Activated T-helper 1 cell treated with anti-CD3 and anti-CD28 coated beads, Interleukin-12 subunit alpha, Interleukin-12 subunit beta, Interleukin-2, Interleukin-4 antibody, amounts not matched to agents 30 ng/mL and 10 ng/mL and 1 ng/mL, durations not matched to agents 14 hours and 24 hours and 36 hours (primary cell): ENCODE measurements around the gene POLRMT. TPM values are rescaled to one million over a fixed set of nuclear protein-coding genes. Genes with fewer than 3 reads are reported as not detected.

ENCODE experiments used
- DNase-seq: peaks from one replicate; pipeline ENCODE4 v3.0.0; 2021; ENCODE audit warnings: low spot score
- H3K27ac Mint-ChIP-seq: one replicate; pipeline ENCODE4 v1.8.0; 2021; ENCODE audit warnings: mild to moderate bottlenecking, mixed read lengths
- H3K27me3 Mint-ChIP-seq: one replicate; pipeline ENCODE4 v1.8.0; 2022; ENCODE audit warnings: mild to moderate bottlenecking, moderate library complexity, mixed read lengths; ENCODE audit not compliant: insufficient read depth
- H3K36me3 Mint-ChIP-seq: one replicate; pipeline ENCODE4 v1.8.0; 2021; ENCODE audit warnings: low read depth, mixed read lengths
- H3K4me1 Mint-ChIP-seq: one replicate; pipeline ENCODE4 v1.8.0; 2021; ENCODE audit warnings: low read depth, mixed read lengths
- H3K4me3 Mint-ChIP-seq: one replicate; pipeline ENCODE4 v1.8.0; 2021; ENCODE audit warnings: mild to moderate bottlenecking, moderate library complexity, mixed read lengths
- H3K9me3 Mint-ChIP-seq: one replicate; pipeline ENCODE4 v1.8.0; 2021; ENCODE audit warnings: mixed read lengths
- intact Hi-C: fragments of 100-400 bp; cut with micrococcal nuclease; formaldehyde crosslinking; loops from one replicate; pipeline ENCODE4 v1.15.1; 2024
- total RNA-seq: library from RNA; stranded (reverse); gene quantifications from 2 replicates; pipeline ENCODE4 v1.2.3, GENCODE V29; 2022

The POLRMT gene
- 103 and 104 TPM in 2 replicates for total RNA-seq

- Mint-ChIP-seq H3K27ac (peak within 1 kb of the TSS; percentile 95), H3K9me3 (no peaks in the 10 kb centered on the region), H3K36me3 (peaks cover 15% of the 10 kb centered on the region), H3K27me3 (no peaks in the 10 kb centered on the region), H3K4me1 (peaks cover 6% of the 10 kb centered on the region), H3K4me3 (peak within 1 kb of the TSS; percentile 96)
- DNase-seq: peak; percentile 96
- intact Hi-C loops: loop anchor here (1.0 to 5.0 kb wide), 7 partner anchors 22 to 164 kb away; partner anchors contain the start of genes BSG, HCN2, PTBP1 and TPGS1
These were observed at the start of gene POLRMT for GRCh38 chr19:633068-633785. Gene POLRMT, minus strand, starts transcription at chr19:633537. Its CDS starts 25 bp downstream, at chr19:633512.

DNA sequence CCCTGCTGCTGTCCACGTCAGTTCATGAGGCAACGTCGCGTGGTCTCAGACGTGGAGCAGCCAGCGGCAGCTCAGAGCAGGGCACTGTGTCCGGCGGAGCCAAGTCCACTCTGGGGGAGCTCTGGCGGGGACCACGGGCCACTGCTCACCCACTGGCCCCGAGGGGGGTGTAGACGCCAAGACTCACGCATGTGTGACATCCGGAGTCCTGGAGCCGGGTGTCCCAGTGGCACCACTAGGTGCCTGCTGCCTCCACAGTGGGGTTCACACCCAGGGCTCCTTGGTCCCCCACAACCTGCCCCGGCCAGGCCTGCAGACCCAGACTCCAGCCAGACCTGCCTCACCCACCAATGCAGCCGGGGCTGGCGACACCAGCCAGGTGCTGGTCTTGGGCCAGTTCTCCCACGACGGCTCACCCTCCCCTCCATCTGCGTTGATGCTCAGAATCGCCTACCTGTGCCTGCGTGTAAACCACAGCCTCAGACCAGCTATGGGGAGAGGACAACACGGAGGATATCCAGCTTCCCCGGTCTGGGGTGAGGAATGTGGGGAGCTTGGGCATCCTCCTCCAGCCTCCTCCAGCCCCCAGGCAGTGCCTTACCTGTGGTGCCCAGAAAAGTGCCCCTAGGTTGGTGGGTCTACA, 49.5 kb upstream of the POLRMT start:
- Mint-ChIP-seq H3K36me3 (no peaks in the 10 kb centered on the region), H3K27ac (no peak overlapping the region), H3K27me3 (no peaks in the 10 kb centered on the region), H3K4me1 (no peaks in the 10 kb centered on the region), H3K9me3 (no peaks in the 10 kb centered on the region), H3K4me3 (no peak overlapping the region)
- intact Hi-C loops: loop anchor here (5.0 to 10.0 kb wide), 2 partner anchors 50 to 562 kb away; partner anchors contain the start of genes ATP5F1D and MIDN
- no peak for DNase-seq

DNA sequence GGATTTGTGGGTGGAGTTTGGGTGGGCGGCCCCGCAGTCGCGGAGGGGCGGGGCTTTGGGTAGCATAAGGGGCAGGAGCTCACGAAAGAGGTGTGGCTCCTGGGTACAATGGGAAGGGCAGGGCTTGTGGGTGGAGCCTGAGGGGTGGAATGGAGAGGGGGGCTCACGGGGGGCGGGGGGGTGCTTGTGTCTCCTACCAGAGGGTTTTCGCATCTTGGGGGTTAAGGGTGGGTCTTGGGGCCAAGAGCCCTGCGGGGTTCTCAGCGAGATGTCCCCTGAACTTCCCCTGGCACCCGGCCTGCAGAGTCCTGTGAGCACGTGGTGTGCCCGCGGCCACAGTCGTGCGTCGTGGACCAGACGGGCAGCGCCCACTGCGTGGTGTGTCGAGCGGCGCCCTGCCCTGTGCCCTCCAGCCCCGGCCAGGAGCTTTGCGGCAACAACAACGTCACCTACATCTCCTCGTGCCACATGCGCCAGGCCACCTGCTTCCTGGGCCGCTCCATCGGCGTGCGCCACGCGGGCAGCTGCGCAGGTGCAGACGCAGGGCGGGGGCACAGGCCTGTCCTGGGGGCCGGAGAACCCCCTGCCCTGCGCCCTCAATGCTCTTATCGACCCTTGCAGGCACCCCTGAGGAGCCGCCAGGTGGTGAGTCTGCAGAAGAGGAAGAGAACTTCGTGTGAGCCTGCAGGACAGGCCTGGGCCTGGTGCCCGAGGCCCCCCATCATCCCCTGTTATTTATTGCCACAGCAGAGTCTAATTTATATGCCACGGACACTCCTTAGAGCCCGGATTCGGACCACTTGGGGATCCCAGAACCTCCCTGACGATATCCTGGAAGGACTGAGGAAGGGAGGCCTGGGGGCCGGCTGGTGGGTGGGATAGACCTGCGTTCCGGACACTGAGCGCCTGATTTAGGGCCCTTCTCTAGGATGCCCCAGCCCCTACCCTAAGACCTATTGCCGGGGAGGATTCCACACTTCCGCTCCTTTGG, 48.0 kb upstream of the POLRMT start:
- no peaks in the 10 kb centered on the region for H3K36me3 Mint-ChIP-seq
- peak overlapping the region; percentile 99 for H3K27ac Mint-ChIP-seq
- DNase-seq: no peak
- intact Hi-C loops: loop anchor here (2.0 to 10.0 kb wide), 3 partner anchors 51 to 563 kb away; partner anchors contain the start of genes ATP5F1D and MIDN
- peaks cover 3% of the 10 kb centered on the region for H3K27me3 Mint-ChIP-seq
- H3K9me3 Mint-ChIP-seq: no peaks in the 10 kb centered on the region
- no peaks in the 10 kb centered on the region for H3K4me1 Mint-ChIP-seq
- peak overlapping the region; percentile 86 for H3K4me3 Mint-ChIP-seq

DNA sequence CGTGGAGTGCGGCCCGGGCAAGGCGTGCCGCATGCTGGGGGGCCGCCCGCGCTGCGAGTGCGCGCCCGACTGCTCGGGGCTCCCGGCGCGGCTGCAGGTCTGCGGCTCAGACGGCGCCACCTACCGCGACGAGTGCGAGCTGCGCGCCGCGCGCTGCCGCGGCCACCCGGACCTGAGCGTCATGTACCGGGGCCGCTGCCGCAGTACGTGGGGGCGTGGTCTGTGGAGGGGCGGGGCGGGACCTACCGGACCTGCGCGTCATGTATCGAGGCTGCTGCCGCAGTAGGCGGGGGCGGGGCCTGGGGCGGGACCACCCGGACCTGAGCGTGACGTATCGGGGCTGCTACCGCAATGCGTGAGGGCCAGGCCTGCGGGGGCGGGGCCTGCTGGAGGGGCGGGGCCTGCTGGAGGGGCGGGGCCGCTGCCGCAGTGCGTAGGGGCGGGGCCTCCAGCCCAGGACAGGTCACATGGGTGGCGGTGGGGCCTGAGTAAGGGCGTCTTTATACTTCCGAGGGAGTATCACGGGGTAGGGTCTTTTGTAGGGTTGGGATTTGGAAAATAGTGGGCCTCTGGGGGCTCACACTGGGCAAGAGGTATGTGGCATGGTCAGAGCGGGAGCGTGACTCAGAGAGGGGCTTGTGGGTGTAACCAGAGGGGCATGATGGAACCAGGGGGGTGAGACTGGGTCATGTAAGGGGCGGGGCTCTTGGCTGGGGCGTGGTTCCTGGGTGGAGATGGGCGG, 47.1 kb upstream of the POLRMT start:
- no peaks in the 10 kb centered on the region for H3K9me3 Mint-ChIP-seq
- no peaks in the 10 kb centered on the region for H3K4me1 Mint-ChIP-seq
- peak overlapping the region; percentile 99 for H3K27ac Mint-ChIP-seq
- peak overlapping the region; percentile 86 for H3K4me3 Mint-ChIP-seq
- peaks cover 5% of the 10 kb centered on the region for H3K27me3 Mint-ChIP-seq
- no peaks in the 10 kb centered on the region for H3K36me3 Mint-ChIP-seq
- intact Hi-C loops: loop anchor here (1.0 to 10.0 kb wide), 10 partner anchors 17 to 564 kb away; partner anchors contain the start of genes ATP5F1D, CDC34, MIDN and POLRMT
- DNase-seq: peak; percentile 95

- Mint-ChIP-seq H3K27ac (peak overlapping the region; percentile 52), H3K4me3 (peak overlapping the region; percentile 79), H3K4me1 (no peaks in the 10 kb centered on the region), H3K36me3 (no peaks in the 10 kb centered on the region), H3K27me3 (peaks cover 12% of the 10 kb centered on the region), H3K9me3 (no peaks in the 10 kb centered on the region)
- intact Hi-C loops: loop anchor here (1.0 to 10.0 kb wide), 10 partner anchors 16 to 565 kb away; partner anchors contain the start of genes ATP5F1D, CDC34, MIDN and POLRMT
- DNase-seq: no peak
These were observed 46.3 kb upstream of the POLRMT start for GRCh38 chr19:679418-680286.

GRCh38 chr19:678791-679388, 45.6 kb upstream of the POLRMT start:
- intact Hi-C loops: no loop called here
- Mint-ChIP-seq H3K4me3 (peak overlapping the region; percentile 79), H3K27ac (no peak overlapping the region), H3K27me3 (peaks cover 12% of the 10 kb centered on the region), H3K9me3 (no peaks in the 10 kb centered on the region), H3K4me1 (no peaks in the 10 kb centered on the region), H3K36me3 (no peaks in the 10 kb centered on the region)
- DNase-seq: no peak

DNA sequence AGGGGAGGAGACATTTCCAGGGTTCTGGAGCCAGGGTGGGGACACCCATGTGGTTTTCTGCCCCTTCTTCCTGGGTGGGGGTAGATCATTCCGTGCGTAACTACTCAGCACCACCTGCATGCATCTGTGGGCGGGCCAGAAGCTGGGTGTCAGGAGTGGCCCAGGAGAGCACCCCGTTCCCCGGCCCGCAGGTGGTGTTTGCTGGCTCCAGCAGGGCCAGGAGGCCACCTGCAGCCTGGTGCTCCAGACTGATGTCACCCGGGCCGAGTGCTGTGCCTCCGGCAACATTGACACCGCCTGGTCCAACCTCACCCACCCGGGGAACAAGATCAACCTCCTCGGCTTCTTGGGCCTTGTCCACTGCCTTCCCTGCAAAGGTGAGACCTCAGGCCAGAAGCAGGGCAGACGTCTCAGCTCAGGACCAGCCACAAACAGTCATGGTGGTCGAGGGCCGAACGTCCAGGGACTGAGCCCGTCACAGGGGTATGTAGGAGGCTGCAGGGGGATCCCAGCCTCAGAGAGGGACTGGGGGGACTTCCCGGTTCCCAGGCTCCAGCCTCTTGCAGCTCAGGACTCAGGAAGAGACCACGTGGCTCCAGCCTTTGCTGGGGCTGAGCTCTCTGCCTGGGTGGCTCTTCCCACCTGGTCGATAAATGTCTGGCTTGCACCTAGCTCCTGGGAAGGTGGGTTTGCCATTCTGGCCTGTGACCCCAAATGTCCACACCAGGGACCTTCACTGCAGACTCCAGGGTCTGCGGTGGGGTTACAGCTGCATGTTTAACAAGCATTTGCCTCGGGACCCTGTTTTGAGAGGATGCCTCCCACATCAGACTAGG, 44.5 kb upstream of the POLRMT start:
- Mint-ChIP-seq H3K9me3 (no peaks in the 10 kb centered on the region), H3K4me1 (no peaks in the 10 kb centered on the region), H3K36me3 (no peaks in the 10 kb centered on the region), H3K27ac (no peak overlapping the region), H3K27me3 (peaks cover 12% of the 10 kb centered on the region), H3K4me3 (peak overlapping the region; percentile 33)
- intact Hi-C loops: no loop called here
- no peak for DNase-seq

DNA sequence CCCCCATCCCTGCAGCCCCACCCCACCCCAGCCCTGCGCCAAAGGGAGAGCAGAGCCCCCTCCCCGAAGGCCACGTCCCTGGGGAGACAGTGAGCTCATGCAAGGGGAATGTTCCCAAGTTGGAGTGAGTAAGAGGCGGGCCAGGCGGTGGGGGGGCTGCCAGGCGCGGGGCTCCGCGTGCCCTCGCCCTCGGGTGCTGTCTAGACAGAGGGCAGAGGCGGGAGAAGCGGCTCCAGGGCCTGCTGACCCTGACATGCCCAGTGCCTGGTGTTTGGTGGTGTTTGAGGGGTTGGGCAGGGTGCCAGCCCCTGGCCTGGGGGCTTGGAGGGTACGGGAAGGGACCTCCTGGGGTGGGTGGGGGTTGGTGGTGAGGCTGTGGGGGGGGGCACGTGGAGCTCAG, 43.9 kb upstream of the POLRMT start:
- Mint-ChIP-seq H3K36me3 (no peaks in the 10 kb centered on the region), H3K9me3 (no peaks in the 10 kb centered on the region), H3K4me3 (no peak overlapping the region), H3K27ac (no peak overlapping the region), H3K27me3 (peaks cover 12% of the 10 kb centered on the region), H3K4me1 (no peaks in the 10 kb centered on the region)
- no peak for DNase-seq
- intact Hi-C loops: no loop called here

DNA sequence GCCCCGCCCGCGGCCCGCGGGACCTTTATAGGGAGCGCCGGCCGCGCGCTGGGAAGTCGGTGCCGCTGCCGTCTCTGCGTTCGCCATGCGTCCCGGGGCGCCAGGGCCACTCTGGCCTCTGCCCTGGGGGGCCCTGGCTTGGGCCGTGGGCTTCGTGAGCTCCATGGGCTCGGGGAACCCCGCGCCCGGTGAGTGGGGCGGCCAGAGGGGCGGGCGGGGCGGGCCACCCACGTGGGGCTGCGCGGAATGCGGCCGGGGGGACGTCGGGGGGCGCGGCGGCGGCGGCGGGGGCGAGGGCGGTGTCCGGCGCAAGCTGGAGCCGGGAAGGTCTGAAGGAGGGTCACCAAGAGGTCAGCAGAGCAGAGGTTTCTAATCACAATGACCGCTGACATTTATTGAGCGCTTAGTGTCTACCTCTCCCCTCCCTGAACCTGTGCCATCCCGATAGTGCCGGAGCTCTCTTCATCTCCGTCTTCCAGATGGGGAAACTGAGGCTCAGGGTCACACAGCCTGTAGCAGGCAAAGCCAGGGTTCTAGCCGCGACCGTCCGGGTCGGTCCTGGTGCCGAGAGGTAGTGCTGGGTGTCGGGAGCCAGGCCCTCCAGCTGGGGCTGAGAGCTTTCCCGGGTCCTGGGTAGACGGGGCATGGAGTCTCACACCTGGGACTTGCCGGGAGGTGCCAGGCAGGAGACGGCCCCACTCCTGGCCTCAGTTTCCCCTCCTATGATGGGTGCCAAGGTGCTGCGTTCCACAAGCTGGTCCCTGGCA, 43.2 kb upstream of the POLRMT start, which contains the start of gene FSTL3:
TSS of gene FSTL3 (plus strand) at position 54 of the 767 bp plus-strand sequence. CDS start at position 86, 32 bp downstream.
- peaks cover 13% of the 10 kb centered on the region for H3K27me3 Mint-ChIP-seq
- H3K36me3 Mint-ChIP-seq: no peaks in the 10 kb centered on the region
- no peak for DNase-seq
- no peaks in the 10 kb centered on the region for H3K4me1 Mint-ChIP-seq
- intact Hi-C loops: no loop called here
- H3K9me3 Mint-ChIP-seq: no peaks in the 10 kb centered on the region
- no peak within 1 kb of the TSS for H3K27ac Mint-ChIP-seq
- H3K4me3 Mint-ChIP-seq: no peak within 1 kb of the TSS

GRCh38 chr19:676007-676338, 42.6 kb upstream of the POLRMT start:
- DNase-seq: no peak
- intact Hi-C loops: no loop called here
- H3K4me1 Mint-ChIP-seq: no peaks in the 10 kb centered on the region
- peaks cover 13% of the 10 kb centered on the region for H3K27me3 Mint-ChIP-seq
- no peak overlapping the region for H3K27ac Mint-ChIP-seq
- H3K4me3 Mint-ChIP-seq: no peak overlapping the region
- no peaks in the 10 kb centered on the region for H3K9me3 Mint-ChIP-seq
- H3K36me3 Mint-ChIP-seq: no peaks in the 10 kb centered on the region
